H9 (cell line): ENCODE data around the gene BCAS1. TPM values are rescaled to one million over a fixed set of nuclear protein-coding genes. Genes with fewer than 3 reads are reported as not detected.
A peak's percentile ranks its signal among the peaks of the same experiment; 100 is the strongest.

Experiments used
- DNase-seq: peaks from one replicate; pipeline ENCODE4 v3.0.0-alpha.2; 2017
- H2AFZ ChIP-seq: one replicate; pipeline ENCODE4 v1.6.1; 2013; ENCODE audit warnings: mild to moderate bottlenecking, low read length, control low read depth, moderate library complexity
- H2AK5ac ChIP-seq: 2 replicates; pipeline ENCODE4 v1.6.1; 2013; ENCODE audit warnings: low read length, control low read depth, mixed read lengths; ENCODE audit not compliant: insufficient read length
- H2BK120ac ChIP-seq: one replicate; pipeline ENCODE4 v1.6.1; 2013; ENCODE audit warnings: low read depth, mild to moderate bottlenecking, low read length, control low read depth, inconsistent platforms; ENCODE audit not compliant: poor library complexity, severe bottlenecking
- H2BK12ac ChIP-seq: 2 replicates; pipeline ENCODE4 v1.6.1; 2013; ENCODE audit warnings: low read length, control low read depth, mixed read lengths, low read depth; ENCODE audit not compliant: insufficient read length
- H2BK15ac ChIP-seq: 2 replicates; pipeline ENCODE4 v1.6.1; 2013; ENCODE audit warnings: low read depth, low read length, control low read depth
- H2BK20ac ChIP-seq: one replicate; pipeline ENCODE4 v1.6.1; 2013; ENCODE audit warnings: low read depth, mild to moderate bottlenecking, low read length, control low read depth, inconsistent platforms; ENCODE audit not compliant: poor library complexity, severe bottlenecking
- H2BK5ac ChIP-seq: 2 replicates; pipeline ENCODE4 v1.6.1; 2013; ENCODE audit warnings: low read length, control low read depth, mixed read lengths; ENCODE audit not compliant: insufficient read length
- H3K14ac ChIP-seq: 2 replicates; pipeline ENCODE4 v1.6.1; 2013; ENCODE audit warnings: low read length, control low read depth; ENCODE audit not compliant: insufficient read depth
- H3K18ac ChIP-seq: 2 replicates; pipeline ENCODE4 v1.6.1; 2013; ENCODE audit warnings: low read depth, mild to moderate bottlenecking, mixed read lengths, low read length, control low read depth; ENCODE audit not compliant: insufficient read length
- H3K23ac ChIP-seq: 2 replicates; pipeline ENCODE4 v1.6.1; 2013; ENCODE audit warnings: low read length, control low read depth, mixed read lengths, low read depth; ENCODE audit not compliant: insufficient read length
- H3K23me2 ChIP-seq: 2 replicates; pipeline ENCODE4 v1.6.1; 2013; ENCODE audit warnings: low read depth, mild to moderate bottlenecking, mixed read lengths, low read length, control low read depth; ENCODE audit not compliant: insufficient read length, poor library complexity, severe bottlenecking
- H3K27ac ChIP-seq: 2 replicates; pipeline ENCODE4 v1.5.1; 2013; ENCODE audit warnings: low read length, control low read depth, mixed read lengths, low read depth; ENCODE audit not compliant: insufficient read length
- H3K27me3 ChIP-seq: 2 replicates; pipeline ENCODE4 v1.6.1; 2013; ENCODE audit warnings: low read length, control low read depth, inconsistent platforms; ENCODE audit not compliant: insufficient read depth
- H3K4ac ChIP-seq: 2 replicates; pipeline ENCODE4 v1.6.1; 2013; ENCODE audit warnings: low read depth, mild to moderate bottlenecking, control low read depth, inconsistent platforms, low read length, moderate library complexity
- H3K4me1 ChIP-seq: 2 replicates; pipeline ENCODE4 v1.6.1; 2013; ENCODE audit warnings: low read length, control low read depth, inconsistent platforms; ENCODE audit not compliant: insufficient read depth
- H3K4me2 ChIP-seq: 2 replicates; pipeline ENCODE4 v1.6.1; 2013; ENCODE audit warnings: low read length, control low read depth, mixed read lengths; ENCODE audit not compliant: insufficient read length, insufficient read depth
- H3K56ac ChIP-seq: 2 replicates; pipeline ENCODE4 v1.6.1; 2013; ENCODE audit warnings: low read depth, mild to moderate bottlenecking, mixed read lengths, low read length, control low read depth; ENCODE audit not compliant: insufficient read length
- H3K79me1 ChIP-seq: 2 replicates; pipeline ENCODE4 v1.6.1; 2013; ENCODE audit warnings: low read depth, mild to moderate bottlenecking, moderate library complexity, low read length, control low read depth, inconsistent platforms; ENCODE audit not compliant: insufficient read depth, poor library complexity, severe bottlenecking
- H3K79me2 ChIP-seq: 2 replicates; pipeline ENCODE4 v1.6.1; 2013; ENCODE audit warnings: low read length, control low read depth, inconsistent platforms; ENCODE audit not compliant: insufficient read depth
- H3K9ac ChIP-seq: 2 replicates; pipeline ENCODE4 v1.6.1; 2013; ENCODE audit warnings: low read length, control low read depth, mixed read lengths; ENCODE audit not compliant: insufficient read length; ENCODE audit errors: extremely low read depth
- H3K9me3 ChIP-seq: one replicate; pipeline ENCODE4 v1.6.1; 2013; ENCODE audit warnings: low read depth, low read length, inconsistent platforms; ENCODE audit not compliant: control insufficient read depth
- H3T11ph ChIP-seq: one replicate; pipeline ENCODE4 v1.6.1; 2013; ENCODE audit warnings: mild to moderate bottlenecking, low read length, control low read depth, inconsistent platforms
- H4K20me1 ChIP-seq: one replicate; pipeline ENCODE4 v1.6.1; 2013; ENCODE audit not compliant: control insufficient read depth, insufficient read length, insufficient read depth
- H4K5ac ChIP-seq: 2 replicates; pipeline ENCODE4 v1.6.1; 2013; ENCODE audit warnings: low read depth, mild to moderate bottlenecking, mixed read lengths, low read length, control low read depth; ENCODE audit not compliant: insufficient read length
- H4K8ac ChIP-seq: replicated peaks from 2 replicates; pipeline ENCODE4 v1.6.1; 2013; ENCODE audit warnings: low read length, control low read depth, mixed read lengths, low read depth; ENCODE audit not compliant: insufficient read length
- H4K91ac ChIP-seq: 2 replicates; pipeline ENCODE4 v1.6.1; 2013; ENCODE audit warnings: low read depth, mild to moderate bottlenecking, moderate library complexity, mixed read lengths, low read length, control low read depth; ENCODE audit not compliant: insufficient read length
- H3K27ac Mint-ChIP-seq, 3 experiments: 2 replicates in 2 of 3; 3 replicates in 1 of 3; pipeline ENCODE4 v1.8.0; 2020 to 2021; ENCODE audit warnings: mixed read lengths in 3 of 3, mild to moderate bottlenecking in 1 of 3, moderate library complexity in 1 of 3
- H3K27me3 Mint-ChIP-seq: 2 replicates; pipeline ENCODE4 v1.8.0; 2021; ENCODE audit warnings: low read depth, mild to moderate bottlenecking, moderate library complexity, mixed read lengths
- H3K36me3 Mint-ChIP-seq, 3 experiments: 2 replicates in 2 of 3; 3 replicates in 1 of 3; pipeline ENCODE4 v1.8.0; 2020 to 2021; ENCODE audit warnings: low read depth in 3 of 3, mixed read lengths in 3 of 3; ENCODE audit not compliant: insufficient read depth in 1 of 3
- H3K4me1 Mint-ChIP-seq, 2 experiments: 2 replicates each; pipeline ENCODE4 v1.8.0; 2020; ENCODE audit warnings: mixed read lengths in 2 of 2
- H3K4me3 Mint-ChIP-seq, 2 experiments: 2 replicates in 1 of 2; 3 replicates in 1 of 2; pipeline ENCODE4 v1.8.0; 2020 to 2021; ENCODE audit warnings: mild to moderate bottlenecking in 2 of 2, mixed read lengths in 2 of 2, moderate library complexity in 1 of 2
- H3K9me3 Mint-ChIP-seq, 2 experiments: 2 replicates in 1 of 2; 3 replicates in 1 of 2; pipeline ENCODE4 v1.8.0; 2020; ENCODE audit warnings: mild to moderate bottlenecking in 2 of 2, mixed read lengths in 2 of 2, moderate library complexity in 1 of 2
- WGBS: extraction: QIAGEN DNeasy Blood & Tissue Kit; methylation state at CpG from one replicate; pipeline ENCODE4 v1.1.7; 2013; ENCODE audit warnings: missing lambda C conversion rate, low lambda C conversion rate, mixed read lengths; ENCODE audit not compliant: insufficient read length; ENCODE audit errors: extremely low coverage; 5-methylcytosine and 5-hydroxymethylcytosine counted together
- total RNA-seq: library from RNA; stranded (reverse); gene quantifications from 2 replicates; pipeline ENCODE4 v1.2.1, GENCODE V29; 2021
- TF ChIP-seq, protein P1 (sequence below): fragments of 200-600 bp; sonication (generic); conservative IDR thresholded peaks from 3 replicates; pipeline ENCODE4 v1.8.0; 2021; ENCODE audit warnings: antibody characterized with exemption, mild to moderate bottlenecking

The BCAS1 gene
- total RNA-seq, 1 experiment from 2014 or later: 0.15 TPM

- no peak for DNase-seq
- no peaks in the 10 kb centered on the region for H3K27me3 Mint-ChIP-seq
- no peaks in the 10 kb centered on the region; a peak in 1 of 7 replicates for H3K36me3 Mint-ChIP-seq
- Histone ChIP-seq H2BK20ac (no peak overlapping the region), H3K4ac (no peak overlapping the region), H4K91ac (no peak overlapping the region), H3K79me1 (no peaks in the 10 kb centered on the region), H3K4me1 (peaks cover 11% of the 10 kb centered on the region; the same call in 1 of the 2 replicates), H4K5ac (no peak overlapping the region), H2BK120ac (no peak overlapping the region), H3K23ac (no peak overlapping the region), H3K79me2 (no peaks in the 10 kb centered on the region), H3K4me2 (no peak overlapping the region), H2AFZ (no peak overlapping the region), H4K8ac (no peak overlapping the region), H3K27me3 (no peaks in the 10 kb centered on the region), H3K18ac (no peak overlapping the region), H4K20me1 (no peaks in the 10 kb centered on the region), H3K56ac (no peak overlapping the region), H3K9ac (no peak overlapping the region), H2BK12ac (no peak overlapping the region), H2BK5ac (no peak overlapping the region), H2BK15ac (no peak overlapping the region), H3K27ac (no peak overlapping the region), H3K23me2 (no peaks in the 10 kb centered on the region), H2AK5ac (no peak overlapping the region), H3K9me3 (no peaks in the 10 kb centered on the region), H3T11ph (no peak overlapping the region), H3K14ac (no peak overlapping the region)
- peak overlapping the region in 1 of 3 experiments; percentile 21; a peak in 3 of 7 replicates for H3K27ac Mint-ChIP-seq
- no CpG with 5 or more reads among the region's 12 CpGs for WGBS
- peaks cover 0 to 3% of the 10 kb centered on the region in 2 experiments; a peak in 1 of 5 replicates for H3K9me3 Mint-ChIP-seq
- TF ChIP-seq, protein P1, sequence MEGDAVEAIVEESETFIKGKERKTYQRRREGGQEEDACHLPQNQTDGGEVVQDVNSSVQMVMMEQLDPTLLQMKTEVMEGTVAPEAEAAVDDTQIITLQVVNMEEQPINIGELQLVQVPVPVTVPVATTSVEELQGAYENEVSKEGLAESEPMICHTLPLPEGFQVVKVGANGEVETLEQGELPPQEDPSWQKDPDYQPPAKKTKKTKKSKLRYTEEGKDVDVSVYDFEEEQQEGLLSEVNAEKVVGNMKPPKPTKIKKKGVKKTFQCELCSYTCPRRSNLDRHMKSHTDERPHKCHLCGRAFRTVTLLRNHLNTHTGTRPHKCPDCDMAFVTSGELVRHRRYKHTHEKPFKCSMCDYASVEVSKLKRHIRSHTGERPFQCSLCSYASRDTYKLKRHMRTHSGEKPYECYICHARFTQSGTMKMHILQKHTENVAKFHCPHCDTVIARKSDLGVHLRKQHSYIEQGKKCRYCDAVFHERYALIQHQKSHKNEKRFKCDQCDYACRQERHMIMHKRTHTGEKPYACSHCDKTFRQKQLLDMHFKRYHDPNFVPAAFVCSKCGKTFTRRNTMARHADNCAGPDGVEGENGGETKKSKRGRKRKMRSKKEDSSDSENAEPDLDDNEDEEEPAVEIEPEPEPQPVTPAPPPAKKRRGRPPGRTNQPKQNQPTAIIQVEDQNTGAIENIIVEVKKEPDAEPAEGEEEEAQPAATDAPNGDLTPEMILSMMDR: no peak
- H3K4me1 Mint-ChIP-seq: peaks cover 48 to 54% of the 10 kb centered on the region in 2 experiments
- H3K4me3 Mint-ChIP-seq: no peak overlapping the region
These were observed 148.9 kb downstream of the BCAS1 start for GRCh38 chr20:53921443-53921973.
